Measurements from ENCODE around the gene ENPP1. TPM values are rescaled to one million over a fixed set of nuclear protein-coding genes. Genes with fewer than 3 reads are reported as not detected.

Gene ENPP1
- polyA plus RNA-seq, 1 of the 3 experiments (the other 2 are of a cell fraction), result not detected

GRCh38 chr6:131898718-131899117 is 90.9 kb downstream of the ENPP1 start:
- H3K27ac ChIP-seq (ENCODE audit: low read depth in 2 of 2, low read length in 1 of 2), result no peak overlapping the region
- CTCF ChIA-PET, result no interaction called here
- 0% methylated on average over 1 of the region's 1 CpG for WGBS (ENCODE audit: low lambda C conversion rate)

More at GRCh38 chr6:131898718-131899117, 90.9 kb downstream of the ENPP1 start:
- H3K4me3 ChIP-seq (ENCODE audit: low read depth in 2 of 2, low read length in 1 of 2), result no peak overlapping the region
- no peaks in the 10 kb centered on the region for H3K36me3 ChIP-seq (replicated peaks in 1 of 2; ENCODE audit: control insufficient read depth in 1 of 2, insufficient read depth in 2 of 2, low read length in 1 of 2)
- H3K4me2 ChIP-seq, result no peak overlapping the region
- no peak overlapping the region for H2AFZ ChIP-seq (ENCODE audit: low read depth)
- DNase-seq, result no peak
- no peak overlapping the region for H3K9ac ChIP-seq
- H3K9me2 ChIP-seq, result no peaks in the 10 kb centered on the region
- no peaks in the 10 kb centered on the region for H3K9me3 ChIP-seq
- H3K27me3 ChIP-seq (ENCODE audit: insufficient read depth), result peaks cover 36% of the 10 kb centered on the region; the same call in 1 of the 2 replicates
- H4K20me1 ChIP-seq (ENCODE audit: insufficient read depth), result no peaks in the 10 kb centered on the region
- POLR2A ChIA-PET, result no interaction called here
- no peaks in the 10 kb centered on the region for H3K4me1 ChIP-seq (ENCODE audit: control insufficient read depth in 1 of 2, insufficient read depth in 2 of 2, low read depth in 1 of 2, low read length in 1 of 2)
- H3K79me2 ChIP-seq (ENCODE audit: insufficient read depth), result no peaks in the 10 kb centered on the region
- H3F3A ChIP-seq (replicated peaks; ENCODE audit: insufficient read depth), result no peaks in the 10 kb centered on the region
- no peak for TF ChIP-seq REST (IDR thresholded peaks at IDR 0.05; ENCODE audit: low read depth, low read length)
- no peak for TF ChIP-seq CHD2 (IDR thresholded peaks at IDR 0.05; ENCODE audit: low read length, partially characterized antibody)
- no peak for TF ChIP-seq MXI1 (IDR thresholded peaks at IDR 0.05; ENCODE audit: low read depth, low read length)
- TF ChIP-seq PBX3 (IDR thresholded peaks at IDR 0.05), result no peak
- TF ChIP-seq GATA2 (CRISPR knock-in tag; IDR thresholded peaks at IDR 0.05), result no peak
- no peak for TF ChIP-seq FOXM1 (IDR thresholded peaks at IDR 0.05; ENCODE audit: low read depth)
- no peak for TF ChIP-seq FOSL2 (IDR thresholded peaks at IDR 0.05; ENCODE audit: borderline replicate concordance, low read depth)
- TF ChIP-seq TEAD4 (IDR thresholded peaks at IDR 0.05; ENCODE audit: borderline replicate concordance, insufficient read depth), result no peak
- TF ChIP-seq CTCF (IDR thresholded peaks at IDR 0.05), result no peak
- TF ChIP-seq EP300 (IDR thresholded peaks at IDR 0.05; ENCODE audit: borderline replicate concordance in 1 of 2, low read depth in 1 of 2, low read length in 1 of 2), result no peak
- no peak for TF ChIP-seq NFIC (IDR thresholded peaks at IDR 0.05; ENCODE audit: borderline replicate concordance)
- TF ChIP-seq MAX (IDR thresholded peaks at IDR 0.05; ENCODE audit: low read depth), result no peak
- TF ChIP-seq EZH2phosphoT487 (IDR thresholded peaks at IDR 0.05; ENCODE audit: borderline replicate concordance, low read depth), result no peak
- no peak for TF ChIP-seq IRF3 (IDR thresholded peaks at IDR 0.05; ENCODE audit: low read depth, low read length)
- TF ChIP-seq RFX5 (IDR thresholded peaks at IDR 0.05; ENCODE audit: low read length), result no peak
- no peak for TF ChIP-seq ELF1 (IDR thresholded peaks at IDR 0.05)
- TF ChIP-seq GABPA (IDR thresholded peaks at IDR 0.05; ENCODE audit: low read depth), result no peak
- no peak for TF ChIP-seq RAD21 (IDR thresholded peaks at IDR 0.05; ENCODE audit: low read length)
- TF ChIP-seq POLR2AphosphoS5 (IDR thresholded peaks at IDR 0.05; ENCODE audit: low read depth, low read length), result no peak

Data from SK-N-SH (cell line).